GM03348 (cell line): ENCODE results near the gene NUB1.
A peak's percentile ranks its signal among the peaks of the same experiment; 100 is the strongest.

Experiments
- DNase-seq: peaks from one replicate; pipeline ENCODE4 v3.0.0; 2012; ENCODE audit warnings: low spot score

Gene NUB1

GRCh38 chr7:151346470-151346769 lies 4.8 kb downstream of the NUB1 start:
- DNase-seq: no peak

- DNase-seq: no peak
Measured at GRCh38 chr7:151347200-151347599, 5.6 kb downstream of the NUB1 start.

GRCh38 chr7:151348970-151349369 lies 7.4 kb downstream of the NUB1 start:
- DNase-seq: no peak

GRCh38 chr7:151349507-151349853 lies 7.9 kb downstream of the NUB1 start:
- DNase-seq: no peak

- DNase-seq: no peak
Measured at GRCh38 chr7:151351027-151351426, 9.4 kb downstream of the NUB1 start.

GRCh38 chr7:151351967-151352366 lies 10.4 kb downstream of the NUB1 start:
- no peak for DNase-seq

GRCh38 chr7:151352512-151352911 lies 10.9 kb downstream of the NUB1 start:
- DNase-seq: no peak

GRCh38 chr7:151361193-151361959 lies 19.8 kb downstream of the NUB1 start:
- no peak for DNase-seq

- DNase-seq: no peak
Measured at GRCh38 chr7:151363182-151363581, 21.6 kb downstream of the NUB1 start.

GRCh38 chr7:151366166-151366879 lies 24.7 kb downstream of the NUB1 start:
- DNase-seq: no peak

GRCh38 chr7:151366880-151367222 lies 25.2 kb downstream of the NUB1 start:
- peak; percentile 83 for DNase-seq

- DNase-seq: no peak
Measured at GRCh38 chr7:151367284-151367683, 25.7 kb downstream of the NUB1 start.

GRCh38 chr7:151368136-151368571 lies 26.5 kb downstream of the NUB1 start:
- peak; percentile 90 for DNase-seq

- DNase-seq: no peak
Measured at GRCh38 chr7:151371266-151371665, 29.7 kb downstream of the NUB1 start.

- no peak for DNase-seq
Measured at GRCh38 chr7:151372612-151373265, 31.1 kb downstream of the NUB1 start.

- DNase-seq: no peak
Measured at GRCh38 chr7:151373599-151373998, 32.0 kb downstream of the NUB1 start.

GRCh38 chr7:151374139-151374538 lies 32.5 kb downstream of the NUB1 start:
- no peak for DNase-seq

GRCh38 chr7:151374726-151375125 lies 33.1 kb downstream of the NUB1 start:
- no peak for DNase-seq

- DNase-seq: no peak
Measured at GRCh38 chr7:151375530-151376217, 34.1 kb downstream of the NUB1 start.

- DNase-seq: no peak
Measured at GRCh38 chr7:151376218-151376902, 34.7 kb downstream of the NUB1 start.

- no peak for DNase-seq
Measured at GRCh38 chr7:151377406-151377805, 35.8 kb downstream of the NUB1 start.

- no peak for DNase-seq
Measured at GRCh38 chr7:151378011-151378410, 36.4 kb downstream of the NUB1 start.
